KMS-11 (cell line): ENCODE data around the gene NT5C1B.
"Not testable (repeated sequence)": the region's sequence is repeated elsewhere in the genome, so short reads cannot be mapped to it uniquely, and the experiment has no call there.

ENCODE experiments used
- H2AFZ ChIP-seq: fragments of 200-600 bp; sonication (generic); 2 replicates; pipeline ENCODE4 v1.6.1; 2016; ENCODE audit warnings: antibody characterized with exemption, mixed run types, low read depth
- H3K27ac ChIP-seq: fragments of 200-600 bp; sonication (generic); 2 replicates; pipeline ENCODE4 v1.6.1; 2016; ENCODE audit warnings: mild to moderate bottlenecking, mixed run types
- H3K27me3 ChIP-seq: fragments of 200-600 bp; sonication (generic); 2 replicates; pipeline ENCODE4 v1.6.1; 2017; ENCODE audit warnings: mild to moderate bottlenecking, low read depth, mixed run types, moderate library complexity; ENCODE audit not compliant: insufficient read depth
- H3K36me3 ChIP-seq: fragments of 200-600 bp; sonication (generic); 2 replicates; pipeline ENCODE4 v1.6.1; 2017; ENCODE audit warnings: mild to moderate bottlenecking, mixed run types; ENCODE audit not compliant: insufficient read depth
- H3K4me1 ChIP-seq: fragments of 200-600 bp; sonication (generic); 2 replicates; pipeline ENCODE4 v1.6.1; 2016; ENCODE audit warnings: mild to moderate bottlenecking, low read depth, mixed run types; ENCODE audit not compliant: poor library complexity, severe bottlenecking
- H3K4me2 ChIP-seq: fragments of 200-600 bp; sonication (generic); 2 replicates; pipeline ENCODE4 v1.7.0; 2016; ENCODE audit warnings: mild to moderate bottlenecking, mixed run types
- H3K4me3 ChIP-seq: fragments of 200-600 bp; sonication (generic); IDR thresholded peaks from 2 replicates; pipeline ENCODE4 v1.6.1; 2017; ENCODE audit warnings: low read depth, low read length, mixed read lengths; ENCODE audit not compliant: insufficient read depth
- H3K79me2 ChIP-seq: fragments of 200-600 bp; sonication (generic); 2 replicates; pipeline ENCODE4 v1.6.1; 2016; ENCODE audit warnings: low read depth, mixed run types; ENCODE audit not compliant: insufficient read depth
- H3K9ac ChIP-seq: fragments of 200-600 bp; sonication (generic); 2 replicates; pipeline ENCODE4 v1.6.1; 2016; ENCODE audit warnings: mild to moderate bottlenecking, mixed run types
- H4K20me1 ChIP-seq: fragments of 200-600 bp; sonication (generic); 2 replicates; pipeline ENCODE4 v1.6.1; 2016; ENCODE audit warnings: mild to moderate bottlenecking, mixed run types; ENCODE audit not compliant: insufficient read depth
- CTCF ChIP-seq: fragments of 200-600 bp; sonication (generic); conservative IDR thresholded peaks from 2 replicates; pipeline ENCODE4 v1.6.1; 2017; ENCODE audit warnings: low read depth, mild to moderate bottlenecking, antibody characterized with exemption, low read length, moderate library complexity, mixed read lengths

The NT5C1B gene

GRCh38 chr2:18589354-18589753 lies at the start of gene NT5C1B:
Gene NT5C1B (minus strand): TSS chr2:18589569. CDS start chr2:18589468, 101 bp downstream.
- H3K27ac ChIP-seq, result no peak within 1 kb of the TSS
- H3K4me3 ChIP-seq, result no peak within 1 kb of the TSS
- no peaks in the 10 kb centered on the region for H3K36me3 ChIP-seq
- no peaks in the 10 kb centered on the region for H3K27me3 ChIP-seq
- no peak within 1 kb of the TSS for H3K4me2 ChIP-seq
- H3K9ac ChIP-seq, result no peak within 1 kb of the TSS
- H2AFZ ChIP-seq, result no peak within 1 kb of the TSS
- H3K79me2 ChIP-seq, result no peaks in the 10 kb centered on the region
- H3K4me1 ChIP-seq, result no peaks in the 10 kb centered on the region
- TF ChIP-seq CTCF, result no peak
- H4K20me1 ChIP-seq, result no peaks in the 10 kb centered on the region

- no peak overlapping the region for H3K27ac ChIP-seq
- no peaks in the 10 kb centered on the region for H3K27me3 ChIP-seq
- H3K79me2 ChIP-seq, result no peaks in the 10 kb centered on the region
- H3K36me3 ChIP-seq, result no peaks in the 10 kb centered on the region
- no peaks in the 10 kb centered on the region for H4K20me1 ChIP-seq
- no peak for TF ChIP-seq CTCF
- no peaks in the 10 kb centered on the region for H3K4me1 ChIP-seq
- no peak overlapping the region for H3K9ac ChIP-seq
- no peak overlapping the region for H3K4me2 ChIP-seq
- H3K4me3 ChIP-seq, result no peak overlapping the region
- no peak overlapping the region for H2AFZ ChIP-seq
These were observed 47.8 kb upstream of the NT5C1B start for GRCh38 chr2:18637196-18637595.

GRCh38 chr2:18632699-18633098 lies 43.3 kb upstream of the NT5C1B start:
- not testable (repeated sequence) for H3K4me1 ChIP-seq, H3K27ac ChIP-seq, H3K36me3 ChIP-seq, H3K4me3 ChIP-seq, H3K9ac ChIP-seq, H4K20me1 ChIP-seq, H2AFZ ChIP-seq, H3K79me2 ChIP-seq, H3K4me2 ChIP-seq, H3K27me3 ChIP-seq

- no peak overlapping the region for H3K4me2 ChIP-seq
- no peaks in the 10 kb centered on the region for H3K4me1 ChIP-seq
- H3K36me3 ChIP-seq, result no peaks in the 10 kb centered on the region
These were observed 41.6 kb upstream of the NT5C1B start for GRCh38 chr2:18630941-18631340.

GRCh38 chr2:18630541-18630940 lies 41.2 kb upstream of the NT5C1B start:
- no peaks in the 10 kb centered on the region for H3K36me3 ChIP-seq
- no peaks in the 10 kb centered on the region for H4K20me1 ChIP-seq
- no peak overlapping the region for H3K4me2 ChIP-seq
- no peak overlapping the region for H3K27ac ChIP-seq
- H3K4me3 ChIP-seq, result no peak overlapping the region
- no peak overlapping the region for H3K9ac ChIP-seq
- no peaks in the 10 kb centered on the region for H3K27me3 ChIP-seq
- no peaks in the 10 kb centered on the region for H3K79me2 ChIP-seq
- H3K4me1 ChIP-seq, result no peaks in the 10 kb centered on the region
- no peak overlapping the region for H2AFZ ChIP-seq
- TF ChIP-seq CTCF, result no peak

More at GRCh38 chr2:18630941-18631340, 41.6 kb upstream of the NT5C1B start:
- no peaks in the 10 kb centered on the region for H3K79me2 ChIP-seq
- no peaks in the 10 kb centered on the region for H4K20me1 ChIP-seq
- no peak overlapping the region for H3K4me3 ChIP-seq
- H3K9ac ChIP-seq, result no peak overlapping the region
- no peak overlapping the region for H3K27ac ChIP-seq
- no peak overlapping the region for H2AFZ ChIP-seq
- no peak for TF ChIP-seq CTCF
- no peaks in the 10 kb centered on the region for H3K27me3 ChIP-seq
